Activated naive CD4-positive, alpha-beta T cell treated with anti-CD3 and anti-CD28 coated beads, Interleukin-2, amount 50 U/mL, for 72 hours (primary cell): ENCODE results near the gene SUSD6. TPM values are rescaled to one million over a fixed set of nuclear protein-coding genes. Genes with fewer than 3 reads are reported as not detected.

Experiments
- ATAC-seq, 2 donors: fragments of 150-1000 bp; cut with Tn5 transposase; 2 replicates each; pipeline ENCODE4 v1.10.0; 2021; ENCODE audit warnings: mild to moderate bottlenecking in 2 of 2, moderate library complexity in 2 of 2
- DNase-seq, 2 donors: peaks; one replicate each; pipeline ENCODE4 v3.0.0; 2021 to 2022; ENCODE audit warnings: low spot score in 2 of 2
- H3K27ac Mint-ChIP-seq, 2 donors: one replicate each; pipeline ENCODE4 v1.8.0; 2022; ENCODE audit warnings: mild to moderate bottlenecking in 2 of 2, mixed read lengths in 2 of 2
- H3K36me3 Mint-ChIP-seq, 2 donors: one replicate each; pipeline ENCODE4 v1.8.0; 2022; ENCODE audit warnings: mixed read lengths in 2 of 2
- H3K9me3 Mint-ChIP-seq, 2 donors: one replicate each; pipeline ENCODE4 v1.8.0; 2022; ENCODE audit warnings: mixed read lengths in 2 of 2
- total RNA-seq, 2 donors: library from RNA; stranded (reverse); gene quantifications; one replicate each; pipeline ENCODE4 v1.2.3, GENCODE V29; 2022

SUSD6 gene
- total RNA-seq, 2 donors from 2014 or later = 54.1 to 98.6 TPM

DNA sequence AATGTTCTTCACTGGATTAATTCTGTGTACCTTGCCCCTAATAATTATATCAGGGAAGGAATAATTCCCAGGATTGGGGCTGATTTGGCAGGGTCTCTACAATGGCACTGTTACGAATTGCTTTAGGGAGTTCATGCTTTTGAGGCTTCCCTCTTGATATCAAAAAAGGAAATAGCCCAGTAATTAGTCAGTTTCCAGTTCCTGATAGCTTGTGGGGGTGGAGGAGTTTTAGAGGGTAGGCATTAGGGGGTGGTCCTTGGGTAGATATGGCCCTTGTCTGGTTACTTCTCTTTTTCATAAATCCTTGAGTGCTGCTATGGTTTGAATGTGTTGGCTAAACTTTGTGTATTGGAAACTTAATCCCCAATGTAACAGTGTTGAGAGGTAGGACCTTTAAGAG, 149.4 kb downstream of the SUSD6 start:
- ATAC-seq = no peak
- Mint-ChIP-seq H3K36me3 (peaks cover 0 to 29% of the 10 kb centered on the region in 2 donors), H3K27ac (no peak overlapping the region), H3K9me3 (peaks cover 5 to 17% of the 10 kb centered on the region in 2 donors)
- DNase-seq = no peak

DNA sequence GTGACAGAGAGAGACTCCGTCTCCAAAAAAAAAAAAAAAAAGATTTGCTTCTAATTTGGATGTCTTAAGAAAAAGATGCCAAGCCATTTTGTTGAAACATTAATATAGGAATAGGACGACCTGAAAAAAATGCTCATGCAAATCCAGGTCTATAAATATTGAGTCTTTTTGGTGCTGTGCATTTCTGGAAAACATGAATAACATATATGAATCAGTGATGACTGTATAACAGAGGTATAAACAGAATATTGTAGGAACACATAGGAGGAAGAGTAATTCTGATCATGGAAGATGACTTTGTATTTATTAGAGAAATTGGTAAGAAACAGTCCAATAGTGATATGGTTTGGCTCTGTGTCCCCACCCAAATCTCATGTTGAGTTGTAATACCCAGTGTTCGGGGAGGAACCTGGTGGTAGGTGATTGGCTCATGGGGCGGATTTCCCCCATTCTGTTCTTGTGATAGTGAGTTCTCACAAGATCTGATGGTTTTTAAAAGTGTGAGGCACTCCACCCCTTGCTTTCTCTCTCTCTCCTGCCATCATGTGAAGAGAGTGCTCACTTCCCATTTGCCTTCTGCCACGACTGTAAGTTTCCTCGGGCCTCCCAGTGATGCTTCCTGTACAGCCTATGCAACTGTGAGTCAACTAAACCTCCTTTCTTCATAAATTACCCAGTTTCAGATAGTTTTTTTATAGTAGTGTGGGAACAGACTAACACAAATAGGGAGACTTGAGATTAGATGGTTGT, 152.5 kb downstream of the SUSD6 start:
- H3K36me3 Mint-ChIP-seq = peaks cover 25 to 60% of the 10 kb centered on the region in 2 donors
- DNase-seq (peak in 1 of 2 donors; percentile 65), ATAC-seq (peak in 1 of 2 donors; percentile 56)
- H3K27ac Mint-ChIP-seq = peak overlapping the region; percentile 89 to 93
- peaks cover 5 to 18% of the 10 kb centered on the region in 2 donors for H3K9me3 Mint-ChIP-seq

Other genes with a start within 250 kb of the SUSD6 start
- gene ERH, start 213.3 kb upstream of the SUSD6 start, total RNA-seq = 100 to 1,000 TPM; 296 to 371 TPM
- gene SLC39A9, start 212.9 kb upstream of the SUSD6 start, total RNA-seq = 10 to 100 TPM; 48.1 to 52.4 TPM
- gene PLEKHD1, start 126.9 kb upstream of the SUSD6 start, total RNA-seq = under 1 TPM; 0.05 to 0.12 TPM
- not detected for gene CCDC177, start 36.7 kb upstream of the SUSD6 start, total RNA-seq
- 100 to 1,000 TPM; 324 to 364 TPM for gene SRSF5, start 155.5 kb downstream of the SUSD6 start, total RNA-seq
- not detected for gene SLC10A1, start 185.6 kb downstream of the SUSD6 start, total RNA-seq